GM10248 (cell line): Measurements from ENCODE around the gene CSNK1D.

ENCODE experiments used
- CTCF ChIA-PET: fragments of 300-600 bp; sonication (Branson Sonifier 250); formaldehyde crosslinking; extraction: SDS; loops from one replicate; lab custom pipeline; 2021; ENCODE audit warnings: antibody characterized with exemption; lab: Yijun Ruan, JAX
- POLR2A ChIA-PET: fragments of 350-650 bp; sonication (Branson Sonifier 250); formaldehyde crosslinking; extraction: SDS; loops from one replicate; lab custom pipeline; 2020; ENCODE audit warnings: antibody characterized with exemption; lab: Yijun Ruan, JAX
- DNase-seq: peaks from one replicate; pipeline ENCODE4 v3.0.0; 2012; ENCODE audit errors: extremely low spot score
- CTCF ChIP-seq: IDR thresholded peaks from 2 replicates; pipeline ENCODE4 v1.5.1; 2012; ENCODE audit warnings: mild to moderate bottlenecking, low read depth; ENCODE audit errors: extremely low read depth, missing control alignments, control extremely low read depth

Gene CSNK1D

GRCh38 chr17:82243648-82244412 is 29.7 kb downstream of the CSNK1D start:
- DNase-seq, result no peak
- TF ChIP-seq CTCF, result no peak
- ChIA-PET POLR2A (no interaction called here), CTCF (interaction anchor here (1.0 to 1.2 kb wide), 2 partner anchors 18 to 77 kb away, joined by 3 to 4 read pairs; no protein-coding TSS in a partner anchor)

GRCh38 chr17:82242977-82243647 is 30.4 kb downstream of the CSNK1D start:
- ChIA-PET CTCF (interaction anchor here (1.0 to 2.1 kb wide), 4 partner anchors 15 to 213 kb away, joined by 3 to 8 read pairs (median 4); no protein-coding TSS in a partner anchor), POLR2A (no interaction called here)
- no peak for DNase-seq
- TF ChIP-seq CTCF, result no peak

- DNase-seq, result no peak
- ChIA-PET POLR2A (interaction anchor here (0.7 kb wide), 1 partner anchor 1868 kb away, joined by 4 read pairs; no protein-coding TSS in a partner anchor), CTCF (interaction anchor here (1.0 to 2.1 kb wide), 4 partner anchors 16 to 212 kb away, joined by 3 to 8 read pairs (median 4); no protein-coding TSS in a partner anchor)
- no peak for TF ChIP-seq CTCF
Observed at GRCh38 chr17:82242698-82242976, 30.9 kb downstream of the CSNK1D start.

GRCh38 chr17:82241926-82242697 is 31.4 kb downstream of the CSNK1D start:
- CTCF ChIA-PET, result interaction anchor here (0.8 to 2.1 kb wide), 8 partner anchors 9 to 212 kb away, joined by 3 to 8 read pairs (median 4); no protein-coding TSS in a partner anchor
- TF ChIP-seq CTCF, result no peak
- no peak for DNase-seq
- POLR2A ChIA-PET, result interaction anchor here (0.6 to 1.4 kb wide), 7 partner anchors 10 to 1867 kb away, joined by 3 to 11 read pairs (median 3); partner anchors contain the start of gene SLC16A3

- ChIA-PET POLR2A (interaction anchor here (0.6 to 1.4 kb wide), 4 partner anchors 12 to 57 kb away, joined by 3 to 11 read pairs (median 3); partner anchors contain the start of gene SLC16A3), CTCF (interaction anchor here (0.8 to 2.1 kb wide), 6 partner anchors 9 to 211 kb away, joined by 3 to 8 read pairs (median 4); no protein-coding TSS in a partner anchor)
- TF ChIP-seq CTCF, result no peak
- no peak for DNase-seq
Observed at GRCh38 chr17:82241183-82241925, 32.1 kb downstream of the CSNK1D start.
